Osteoblast (primary cell): ENCODE data around the gene PDGFD. TPM values are rescaled to one million over a fixed set of nuclear protein-coding genes. Genes with fewer than 3 reads are reported as not detected.

Source experiments
- DNase-seq: peaks from one replicate; pipeline ENCODE4 v3.0.0; 2011; ENCODE audit warnings: low spot score, mixed read lengths; ENCODE audit not compliant: insufficient read length; ENCODE audit errors: missing footprints
- H2AFZ ChIP-seq: 2 replicates; pipeline ENCODE4 v1.6.0; 2011; ENCODE audit warnings: mild to moderate bottlenecking, low read length
- H3K27ac ChIP-seq: 2 replicates; pipeline ENCODE4 v1.5.1; 2011; ENCODE audit warnings: mild to moderate bottlenecking, low read depth, low read length, moderate library complexity
- H3K27me3 ChIP-seq: 2 replicates; pipeline ENCODE4 v1.6.0; 2012; ENCODE audit warnings: mild to moderate bottlenecking, control low read depth, inconsistent platforms, low read length, moderate library complexity; ENCODE audit not compliant: insufficient read depth
- H3K36me3 ChIP-seq: 2 replicates; pipeline ENCODE4 v1.5.1; 2011; ENCODE audit warnings: mild to moderate bottlenecking, low read length, control low read depth, moderate library complexity; ENCODE audit not compliant: insufficient read depth
- H3K4me1 ChIP-seq: 2 replicates; pipeline ENCODE4 v1.5.1; 2011; ENCODE audit warnings: mild to moderate bottlenecking, low read length, control low read depth, moderate library complexity; ENCODE audit not compliant: insufficient read depth
- H3K4me2 ChIP-seq: 2 replicates; pipeline ENCODE4 v1.6.0; 2011; ENCODE audit warnings: mild to moderate bottlenecking, low read length; ENCODE audit not compliant: insufficient read depth
- H3K4me3 ChIP-seq: fragments of 200-600 bp; sonication (generic); 3 replicates; pipeline ENCODE4 v1.5.1; 2012; ENCODE audit warnings: mild to moderate bottlenecking, low read length, inconsistent platforms; ENCODE audit not compliant: insufficient read depth
- H3K79me2 ChIP-seq: 2 replicates; pipeline ENCODE4 v1.6.0; 2012; ENCODE audit warnings: mild to moderate bottlenecking, low read length, control low read depth, inconsistent platforms; ENCODE audit not compliant: insufficient read depth
- H3K9me3 ChIP-seq: 2 replicates; pipeline ENCODE4 v1.5.1; 2011; ENCODE audit warnings: low read depth, low read length, control low read depth
- H4K20me1 ChIP-seq: 2 replicates; pipeline ENCODE4 v1.6.0; 2012; ENCODE audit warnings: mild to moderate bottlenecking, low read length, control low read depth; ENCODE audit not compliant: insufficient read depth
- total RNA-seq: library from RNA; depleted of rRNA; stranded (reverse); fragments of >200 nt; gene quantifications from 2 replicates; pipeline ENCODE4 v1.2.3, GENCODE V29; 2012
- TF ChIP-seq, protein P1 (sequence below): IDR thresholded peaks from 2 replicates; pipeline ENCODE4 v1.5.1; 2011; ENCODE audit warnings: mild to moderate bottlenecking, low read depth, low read length, moderate library complexity; ENCODE audit errors: extremely low read depth

PDGFD gene
- total RNA-seq, 1 donor, result 4.7 TPM

DNA sequence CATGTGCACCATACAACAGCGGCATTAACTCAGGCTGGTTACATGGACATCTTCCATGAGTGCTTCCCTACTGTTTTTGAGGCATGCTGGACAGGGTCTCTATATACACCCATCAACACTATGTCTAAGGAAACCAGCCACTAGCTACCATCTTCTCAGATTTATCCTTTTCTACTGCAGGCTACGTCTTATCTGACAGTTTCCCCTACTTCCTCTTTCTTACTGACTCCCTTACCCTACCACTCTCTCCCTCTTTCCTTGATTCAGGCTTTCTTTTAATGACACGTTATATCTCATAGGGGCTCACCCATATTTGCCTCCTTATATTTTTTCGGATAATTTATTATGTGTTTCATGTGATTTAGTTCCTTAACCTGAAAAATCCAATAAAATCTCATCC is 85.7 kb downstream of the PDGFD start:
- Histone ChIP-seq H2AFZ (no peak overlapping the region), H3K4me1 (no peaks in the 10 kb centered on the region), H3K9me3 (no peaks in the 10 kb centered on the region), H3K4me3 (no peak overlapping the region), H3K4me2 (no peak overlapping the region), H4K20me1 (no peaks in the 10 kb centered on the region), H3K36me3 (no peaks in the 10 kb centered on the region), H3K27ac (no peak overlapping the region), H3K79me2 (no peaks in the 10 kb centered on the region), H3K27me3 (no peaks in the 10 kb centered on the region)
- DNase-seq, result peak; percentile 5
- TF ChIP-seq, protein P1, sequence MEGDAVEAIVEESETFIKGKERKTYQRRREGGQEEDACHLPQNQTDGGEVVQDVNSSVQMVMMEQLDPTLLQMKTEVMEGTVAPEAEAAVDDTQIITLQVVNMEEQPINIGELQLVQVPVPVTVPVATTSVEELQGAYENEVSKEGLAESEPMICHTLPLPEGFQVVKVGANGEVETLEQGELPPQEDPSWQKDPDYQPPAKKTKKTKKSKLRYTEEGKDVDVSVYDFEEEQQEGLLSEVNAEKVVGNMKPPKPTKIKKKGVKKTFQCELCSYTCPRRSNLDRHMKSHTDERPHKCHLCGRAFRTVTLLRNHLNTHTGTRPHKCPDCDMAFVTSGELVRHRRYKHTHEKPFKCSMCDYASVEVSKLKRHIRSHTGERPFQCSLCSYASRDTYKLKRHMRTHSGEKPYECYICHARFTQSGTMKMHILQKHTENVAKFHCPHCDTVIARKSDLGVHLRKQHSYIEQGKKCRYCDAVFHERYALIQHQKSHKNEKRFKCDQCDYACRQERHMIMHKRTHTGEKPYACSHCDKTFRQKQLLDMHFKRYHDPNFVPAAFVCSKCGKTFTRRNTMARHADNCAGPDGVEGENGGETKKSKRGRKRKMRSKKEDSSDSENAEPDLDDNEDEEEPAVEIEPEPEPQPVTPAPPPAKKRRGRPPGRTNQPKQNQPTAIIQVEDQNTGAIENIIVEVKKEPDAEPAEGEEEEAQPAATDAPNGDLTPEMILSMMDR, result no peak

DNA sequence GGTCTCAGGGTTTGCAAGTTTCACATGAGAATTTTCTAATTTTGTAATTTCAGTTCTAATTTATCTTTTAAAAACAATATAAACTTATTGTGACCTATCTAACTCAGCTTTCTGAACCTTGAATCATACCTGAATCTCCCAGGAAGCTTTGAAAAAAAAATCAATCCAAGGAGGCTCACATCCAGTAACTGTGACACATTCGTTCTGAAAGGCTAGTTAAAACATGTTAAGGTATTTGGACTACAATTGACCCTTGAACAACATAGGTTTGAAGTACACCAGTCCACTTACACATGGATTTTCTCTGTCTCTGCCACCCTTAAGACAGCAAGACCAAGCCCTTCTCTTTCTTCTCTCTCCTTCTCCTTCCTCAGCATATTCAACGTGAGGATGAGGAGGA is 87.5 kb downstream of the PDGFD start:
- Histone ChIP-seq H4K20me1 (no peaks in the 10 kb centered on the region), H3K36me3 (no peaks in the 10 kb centered on the region), H2AFZ (no peak overlapping the region), H3K27ac (no peak overlapping the region), H3K4me1 (no peaks in the 10 kb centered on the region), H3K27me3 (no peaks in the 10 kb centered on the region), H3K9me3 (no peaks in the 10 kb centered on the region), H3K79me2 (no peaks in the 10 kb centered on the region), H3K4me3 (no peak overlapping the region), H3K4me2 (no peak overlapping the region)
- TF ChIP-seq, protein P1, result no peak
- DNase-seq, result no peak

DNA sequence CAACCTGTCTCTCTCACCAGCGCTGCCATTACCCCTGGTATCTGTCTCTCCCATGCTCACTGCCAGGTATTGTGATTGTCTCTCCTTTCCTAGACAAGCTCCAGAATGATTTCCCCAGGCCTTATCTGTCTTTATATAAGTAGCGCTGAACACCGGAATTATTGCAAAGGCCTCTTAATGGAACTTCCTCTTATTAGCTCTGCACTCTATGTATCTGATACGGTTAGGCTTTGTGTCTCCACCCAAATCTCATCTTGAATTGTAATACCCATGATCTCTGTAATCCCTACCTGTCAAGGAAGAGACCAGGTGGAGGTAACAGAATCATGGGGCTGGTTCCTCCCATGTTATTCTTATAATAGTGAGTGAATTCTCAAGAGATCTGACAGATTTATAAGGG is 88.2 kb downstream of the PDGFD start:
- H3K4me3 ChIP-seq, result no peak overlapping the region
- no peak overlapping the region for H2AFZ ChIP-seq
- no peaks in the 10 kb centered on the region for H3K4me1 ChIP-seq
- H3K4me2 ChIP-seq, result no peak overlapping the region
- no peaks in the 10 kb centered on the region for H4K20me1 ChIP-seq
- no peaks in the 10 kb centered on the region for H3K79me2 ChIP-seq
- TF ChIP-seq, protein P1, result no peak
- no peaks in the 10 kb centered on the region for H3K9me3 ChIP-seq
- H3K27me3 ChIP-seq, result no peaks in the 10 kb centered on the region
- no peak for DNase-seq
- H3K27ac ChIP-seq, result no peak overlapping the region
- H3K36me3 ChIP-seq, result no peaks in the 10 kb centered on the region

DNA sequence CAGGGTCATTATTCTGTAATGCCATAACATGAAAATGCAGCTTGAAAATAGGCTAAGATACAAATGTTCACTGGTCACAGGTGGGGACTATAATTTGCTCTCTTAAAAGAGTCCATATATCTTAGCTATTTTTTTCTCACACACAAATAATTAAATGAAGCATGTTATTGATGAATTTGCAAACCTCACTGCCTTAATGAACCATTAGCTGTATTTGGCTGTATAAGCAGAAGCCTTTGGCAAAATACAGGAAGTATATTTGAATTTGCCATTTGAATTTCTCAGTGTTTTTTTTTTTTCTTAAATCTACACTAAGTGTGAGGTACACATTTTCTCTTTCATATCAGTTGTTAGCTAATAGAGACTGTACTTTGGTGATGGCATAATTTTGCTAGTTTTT is 88.9 kb downstream of the PDGFD start:
- Histone ChIP-seq H3K4me1 (no peaks in the 10 kb centered on the region), H3K4me3 (no peak overlapping the region), H3K27ac (no peak overlapping the region), H3K36me3 (no peaks in the 10 kb centered on the region), H3K27me3 (no peaks in the 10 kb centered on the region), H3K4me2 (no peak overlapping the region), H4K20me1 (no peaks in the 10 kb centered on the region), H3K9me3 (no peaks in the 10 kb centered on the region), H3K79me2 (no peaks in the 10 kb centered on the region), H2AFZ (no peak overlapping the region)
- no peak for DNase-seq
- TF ChIP-seq, protein P1, result no peak
